ENCODE data around the gene RAB22A. TPM values are rescaled to one million over a fixed set of nuclear protein-coding genes. Genes with fewer than 3 reads are reported as not detected.
"Not testable (repeated sequence)": the region's sequence is repeated elsewhere in the genome, so short reads cannot be mapped to it uniquely, and the experiment has no call there.

RAB22A gene
- total RNA-seq, 2 donors from 2014 or later = 21.7 to 22.4 TPM

GRCh38 chr20:58405504-58406291 lies 96.2 kb downstream of the RAB22A start:
- H3K27me3 Mint-ChIP-seq = no peaks in the 10 kb centered on the region
- ATAC-seq (no peak), DNase-seq (no peak)
- no peak overlapping the region for H3K4me3 Mint-ChIP-seq
- H3K9me3 ChIP-seq (ENCODE audit: control insufficient read depth, low read length, poor library complexity, severe bottlenecking) = no peaks in the 10 kb centered on the region
- H3K4me1 Mint-ChIP-seq = peaks cover 29% of the 10 kb centered on the region
- H3K27ac Mint-ChIP-seq = no peak overlapping the region
- H3K36me3 Mint-ChIP-seq (ENCODE audit: low read depth) = no peaks in the 10 kb centered on the region

GRCh38 chr20:58406422-58407001 lies 97.0 kb downstream of the RAB22A start:
- no peak for DNase-seq
- no peaks in the 10 kb centered on the region for H3K27me3 Mint-ChIP-seq
- H3K9me3 ChIP-seq (ENCODE audit: control insufficient read depth, low read length, poor library complexity, severe bottlenecking) = no peaks in the 10 kb centered on the region
- H3K36me3 Mint-ChIP-seq (ENCODE audit: low read depth) = no peaks in the 10 kb centered on the region
- H3K27ac Mint-ChIP-seq = no peak overlapping the region
- no peak for ATAC-seq
- no peak overlapping the region for H3K4me3 Mint-ChIP-seq
- H3K4me1 Mint-ChIP-seq = peaks cover 27% of the 10 kb centered on the region

GRCh38 chr20:58407201-58407873 lies 97.8 kb downstream of the RAB22A start:
- no peaks in the 10 kb centered on the region for H3K9me3 ChIP-seq (ENCODE audit: control insufficient read depth, low read length, poor library complexity, severe bottlenecking)
- DNase-seq (no peak), ATAC-seq (peak; percentile 33)
- no peaks in the 10 kb centered on the region for H3K27me3 Mint-ChIP-seq
- H3K27ac Mint-ChIP-seq = no peak overlapping the region
- H3K36me3 Mint-ChIP-seq (ENCODE audit: low read depth) = no peaks in the 10 kb centered on the region
- no peak overlapping the region for H3K4me3 Mint-ChIP-seq
- H3K4me1 Mint-ChIP-seq = peaks cover 27% of the 10 kb centered on the region

- no peaks in the 10 kb centered on the region for H3K27me3 Mint-ChIP-seq
Measured at GRCh38 chr20:58407966-58408557, 98.5 kb downstream of the RAB22A start.

GRCh38 chr20:58408603-58409246 lies 99.2 kb downstream of the RAB22A start:
- Mint-ChIP-seq H3K4me3 (peak overlapping the region; percentile 75), H3K27me3 (no peaks in the 10 kb centered on the region), H3K4me1 (peaks cover 27% of the 10 kb centered on the region), H3K27ac (no peak overlapping the region), H3K36me3 (ENCODE audit: low read depth) (no peaks in the 10 kb centered on the region)
- DNase-seq (no peak), ATAC-seq (peak; percentile 82)
- H3K9me3 ChIP-seq (ENCODE audit: control insufficient read depth, low read length, poor library complexity, severe bottlenecking) = no peaks in the 10 kb centered on the region

More at GRCh38 chr20:58407966-58408557, 98.5 kb downstream of the RAB22A start:
- H3K9me3 ChIP-seq (ENCODE audit: control insufficient read depth, low read length, poor library complexity, severe bottlenecking) = no peaks in the 10 kb centered on the region
- DNase-seq (no peak), ATAC-seq (peak; percentile 68)
- Mint-ChIP-seq H3K4me3 (peak overlapping the region; percentile 75), H3K27ac (no peak overlapping the region), H3K4me1 (peaks cover 27% of the 10 kb centered on the region), H3K36me3 (ENCODE audit: low read depth) (no peaks in the 10 kb centered on the region)

- H3K36me3 Mint-ChIP-seq (ENCODE audit: low read depth); H3K27me3 Mint-ChIP-seq; ATAC-seq; H3K4me3 Mint-ChIP-seq; DNase-seq; H3K27ac Mint-ChIP-seq; H3K9me3 ChIP-seq (ENCODE audit: control insufficient read depth, low read length, poor library complexity, severe bottlenecking): not testable (repeated sequence)
- H3K4me1 Mint-ChIP-seq = peaks cover 26% of the 10 kb centered on the region
Measured at GRCh38 chr20:58414216-58414615, 104.7 kb downstream of the RAB22A start.

GRCh38 chr20:58414786-58415185 lies 105.3 kb downstream of the RAB22A start:
- H3K9me3 ChIP-seq (ENCODE audit: control insufficient read depth, low read length, poor library complexity, severe bottlenecking); ATAC-seq; H3K27me3 Mint-ChIP-seq; H3K27ac Mint-ChIP-seq; H3K4me3 Mint-ChIP-seq; H3K36me3 Mint-ChIP-seq (ENCODE audit: low read depth); DNase-seq: not testable (repeated sequence)
- peaks cover 23% of the 10 kb centered on the region for H3K4me1 Mint-ChIP-seq

- Mint-ChIP-seq H3K27ac (peak overlapping the region; percentile 93), H3K36me3 (ENCODE audit: low read depth) (peaks cover 4% of the 10 kb centered on the region), H3K4me1 (peaks cover 21% of the 10 kb centered on the region), H3K27me3 (no peaks in the 10 kb centered on the region), H3K4me3 (peak overlapping the region; percentile 80)
- DNase-seq (no peak), ATAC-seq (no peak)
- no peaks in the 10 kb centered on the region for H3K9me3 ChIP-seq (ENCODE audit: control insufficient read depth, low read length, poor library complexity, severe bottlenecking)
Measured at GRCh38 chr20:58416057-58416456, 106.5 kb downstream of the RAB22A start.

- no peak for DNase-seq
- H3K9me3 ChIP-seq (ENCODE audit: control insufficient read depth, low read length, poor library complexity, severe bottlenecking) = no peaks in the 10 kb centered on the region
- ATAC-seq = peak; percentile 69
- Mint-ChIP-seq H3K27ac (peak overlapping the region; percentile 93), H3K36me3 (ENCODE audit: low read depth) (peaks cover 4% of the 10 kb centered on the region), H3K4me3 (peak overlapping the region; percentile 80), H3K27me3 (no peaks in the 10 kb centered on the region), H3K4me1 (peaks cover 21% of the 10 kb centered on the region)
Measured at GRCh38 chr20:58416835-58417234, 107.3 kb downstream of the RAB22A start.

Other genes with a start within 250 kb of the RAB22A start
- gene ANKRD60, start 81.1 kb upstream of the RAB22A start, total RNA-seq = not detected
- 10 to 100 TPM; 23.7 to 30.8 TPM for gene VAPB, start 79.5 kb downstream of the RAB22A start, total RNA-seq
- not detected for gene APCDD1L, start 205.7 kb downstream of the RAB22A start, total RNA-seq